CD4-positive, alpha-beta memory T cell (primary cell): ENCODE data around the gene SOBP. TPM values are rescaled to one million over a fixed set of nuclear protein-coding genes. Genes with fewer than 3 reads are reported as not detected.

Source experiments
- CTCF ChIA-PET: fragments of 350-600 bp; sonication (Branson Sonifier 250); formaldehyde crosslinking; loops from one replicate; lab custom pipeline; 2021; ENCODE audit warnings: inconsistent platforms; ENCODE audit not compliant: partially characterized antibody; lab: Charles Lee
- POLR2A ChIA-PET: fragments of 350-600 bp; sonication (Branson Sonifier 250); formaldehyde crosslinking; loops from one replicate; lab custom pipeline; 2021; ENCODE audit not compliant: partially characterized antibody; lab: Charles Lee
- DNase-seq, 5 donors: peaks; one replicate each; pipeline versions ENCODE4 v3.0.0 to v3.0.0-alpha.2; 2020 to 2022; ENCODE audit warnings: mixed read lengths in 1 of 5
- H3K27ac ChIP-seq: one replicate; pipeline ENCODE4 v1.7.0; 2013; ENCODE audit warnings: low read depth, low read length
- H3K27me3 ChIP-seq: 2 replicates; pipeline ENCODE4 v1.7.0; 2013; ENCODE audit warnings: mild to moderate bottlenecking, low read length, moderate library complexity; ENCODE audit not compliant: insufficient read depth
- H3K36me3 ChIP-seq: 2 replicates; pipeline ENCODE4 v1.7.0; 2013; ENCODE audit warnings: mild to moderate bottlenecking, low read length, moderate library complexity; ENCODE audit not compliant: insufficient read depth
- H3K4me1 ChIP-seq: 2 replicates; pipeline ENCODE4 v1.7.0; 2013; ENCODE audit warnings: mild to moderate bottlenecking, low read length, moderate library complexity; ENCODE audit not compliant: insufficient read depth
- H3K4me3 ChIP-seq, 2 donors: one replicate each; pipeline ENCODE4 v1.7.0; 2013; ENCODE audit warnings: low read length in 2 of 2, mild to moderate bottlenecking in 1 of 2
- H3K9me3 ChIP-seq, 2 donors: one replicate each; pipeline ENCODE4 v1.7.0; 2013; ENCODE audit warnings: low read length in 2 of 2, control low read depth in 1 of 2; ENCODE audit not compliant: control insufficient read depth in 1 of 2
- H3K27ac Mint-ChIP-seq, 7 donors: one replicate each; pipeline ENCODE4 v1.8.0; 2020 to 2021; ENCODE audit warnings: mixed read lengths in 7 of 7, mild to moderate bottlenecking in 6 of 7, inconsistent platforms in 3 of 7, moderate library complexity in 3 of 7
- H3K27me3 Mint-ChIP-seq, 2 donors: one replicate each; pipeline ENCODE4 v1.8.0; 2020 to 2021; ENCODE audit warnings: mixed read lengths in 2 of 2
- H3K36me3 Mint-ChIP-seq, 2 donors: one replicate each; pipeline ENCODE4 v1.8.0; 2020 to 2021; ENCODE audit warnings: mixed read lengths in 2 of 2, inconsistent platforms in 1 of 2, mild to moderate bottlenecking in 1 of 2
- H3K4me1 Mint-ChIP-seq, 4 donors: one replicate each; pipeline ENCODE4 v1.8.0; 2020 to 2021; ENCODE audit warnings: mixed read lengths in 4 of 4, mild to moderate bottlenecking in 1 of 4
- H3K4me3 Mint-ChIP-seq, 8 donors: one replicate each; pipeline ENCODE4 v1.8.0; 2020 to 2021; ENCODE audit warnings: mixed read lengths in 8 of 8, mild to moderate bottlenecking in 7 of 8, moderate library complexity in 6 of 8, inconsistent platforms in 3 of 8
- H3K9me3 Mint-ChIP-seq, 8 donors: one replicate each; pipeline ENCODE4 v1.8.0; 2020 to 2021; ENCODE audit warnings: mixed read lengths in 8 of 8, mild to moderate bottlenecking in 5 of 8, inconsistent platforms in 3 of 8, moderate library complexity in 1 of 8
- intact Hi-C: fragments of 100-400 bp; cut with micrococcal nuclease; formaldehyde crosslinking; loops from one replicate; pipeline ENCODE4 v1.15.1; 2023
- polyA plus RNA-seq, 2 donors: library from polyadenylated mRNA; unstranded; fragments of 300-500 nt; fragmentation: Illumina TruSeq; gene quantifications; one replicate each; pipeline ENCODE4 v1.2.3, GENCODE V29; 2021
- total RNA-seq, 2 experiments: library from RNA; stranded (reverse); gene quantifications; one replicate each; pipeline ENCODE4 v1.2.3, GENCODE V29; 2021

Gene SOBP
- total and polyA plus RNA-seq, 4 experiments from 2014 or later, result 0.10 TPM; not detected in 3

DNA sequence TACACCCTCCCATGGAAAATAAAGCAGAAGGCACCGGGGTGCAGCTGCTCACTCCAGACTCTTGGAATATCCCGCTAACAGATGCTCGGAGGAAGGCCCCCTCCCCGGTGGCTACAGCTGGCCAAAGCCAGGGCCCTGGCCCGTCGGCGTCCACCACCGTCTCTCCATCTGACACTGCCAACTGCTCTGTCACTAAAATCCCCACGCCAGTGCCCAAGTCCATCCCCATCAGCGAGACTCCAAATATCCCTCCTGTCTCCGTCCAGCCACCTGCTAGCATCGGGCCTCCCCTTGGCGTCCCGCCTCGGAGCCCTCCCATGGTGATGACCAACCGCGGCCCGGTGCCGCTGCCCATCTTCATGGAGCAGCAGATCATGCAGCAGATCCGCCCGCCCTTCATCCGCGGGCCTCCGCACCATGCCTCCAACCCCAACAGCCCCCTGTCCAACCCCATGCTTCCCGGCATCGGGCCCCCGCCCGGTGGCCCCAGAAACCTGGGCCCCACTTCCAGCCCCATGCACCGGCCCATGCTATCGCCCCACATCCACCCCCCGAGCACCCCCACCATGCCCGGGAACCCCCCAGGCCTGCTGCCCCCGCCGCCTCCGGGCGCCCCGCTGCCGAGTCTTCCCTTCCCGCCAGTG lies 143.9 kb downstream of the SOBP start:
- H3K27me3 Mint-ChIP-seq, result peaks cover 37 to 50% of the 10 kb centered on the region in 2 donors
- DNase-seq, result no peak
- intact Hi-C loops, result no loop called here
- H3K36me3 Mint-ChIP-seq, result no peaks in the 10 kb centered on the region
- H3K9me3 Mint-ChIP-seq, result no peaks in the 10 kb centered on the region
- H3K4me1 ChIP-seq, result peaks cover 3% of the 10 kb centered on the region
- H3K27me3 ChIP-seq, result peaks cover 8% of the 10 kb centered on the region
- H3K9me3 ChIP-seq, result no peaks in the 10 kb centered on the region
- H3K4me1 Mint-ChIP-seq, result peaks cover 0 to 17% (median 7%) of the 10 kb centered on the region in 4 donors
- no peaks in the 10 kb centered on the region for H3K36me3 ChIP-seq
- H3K27ac ChIP-seq, result no peak overlapping the region
- ChIA-PET POLR2A (no interaction called here), CTCF (no interaction called here)
- no peak overlapping the region for H3K4me3 ChIP-seq
- H3K27ac Mint-ChIP-seq, result no peak overlapping the region
- peak overlapping the region; percentile 36 to 77 (median 66) for H3K4me3 Mint-ChIP-seq

DNA sequence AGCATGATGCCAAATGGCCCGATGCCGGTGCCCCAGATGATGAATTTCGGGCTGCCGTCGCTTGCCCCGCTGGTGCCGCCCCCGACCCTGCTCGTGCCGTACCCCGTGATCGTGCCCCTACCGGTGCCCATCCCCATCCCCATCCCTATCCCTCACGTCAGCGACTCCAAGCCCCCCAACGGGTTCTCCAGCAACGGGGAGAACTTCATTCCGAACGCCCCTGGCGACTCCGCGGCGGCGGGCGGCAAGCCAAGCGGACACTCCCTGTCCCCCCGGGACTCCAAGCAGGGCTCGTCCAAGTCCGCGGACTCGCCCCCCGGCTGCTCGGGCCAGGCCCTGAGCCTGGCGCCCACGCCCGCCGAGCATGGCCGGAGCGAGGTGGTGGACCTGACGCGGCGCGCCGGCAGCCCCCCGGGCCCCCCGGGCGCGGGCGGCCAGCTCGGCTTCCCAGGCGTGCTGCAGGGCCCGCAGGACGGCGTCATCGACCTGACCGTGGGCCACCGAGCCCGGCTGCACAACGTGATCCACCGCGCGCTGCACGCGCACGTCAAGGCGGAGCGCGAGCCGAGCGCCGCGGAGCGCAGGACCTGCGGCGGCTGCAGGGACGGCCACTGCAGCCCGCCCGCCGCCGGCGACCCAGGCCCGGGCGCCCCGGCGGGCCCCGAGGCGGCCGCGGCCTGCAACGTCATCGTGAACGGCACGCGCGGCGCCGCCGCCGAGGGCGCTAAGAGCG lies 144.6 kb downstream of the SOBP start:
- Mint-ChIP-seq H3K4me3 (peak overlapping the region; percentile 44 to 77 (median 58)), H3K27ac (no peak overlapping the region), H3K36me3 (no peaks in the 10 kb centered on the region), H3K9me3 (no peaks in the 10 kb centered on the region), H3K4me1 (peaks cover 0 to 17% (median 7%) of the 10 kb centered on the region in 4 donors), H3K27me3 (peaks cover 37 to 48% of the 10 kb centered on the region in 2 donors)
- DNase-seq, result no peak
- ChIA-PET POLR2A (no interaction called here), CTCF (no interaction called here)
- peaks cover 3% of the 10 kb centered on the region for H3K4me1 ChIP-seq
- H3K36me3 ChIP-seq, result no peaks in the 10 kb centered on the region
- no peak overlapping the region for H3K4me3 ChIP-seq
- no peaks in the 10 kb centered on the region for H3K9me3 ChIP-seq
- H3K27me3 ChIP-seq, result peaks cover 8% of the 10 kb centered on the region
- no peak overlapping the region for H3K27ac ChIP-seq
- intact Hi-C loops, result no loop called here

DNA sequence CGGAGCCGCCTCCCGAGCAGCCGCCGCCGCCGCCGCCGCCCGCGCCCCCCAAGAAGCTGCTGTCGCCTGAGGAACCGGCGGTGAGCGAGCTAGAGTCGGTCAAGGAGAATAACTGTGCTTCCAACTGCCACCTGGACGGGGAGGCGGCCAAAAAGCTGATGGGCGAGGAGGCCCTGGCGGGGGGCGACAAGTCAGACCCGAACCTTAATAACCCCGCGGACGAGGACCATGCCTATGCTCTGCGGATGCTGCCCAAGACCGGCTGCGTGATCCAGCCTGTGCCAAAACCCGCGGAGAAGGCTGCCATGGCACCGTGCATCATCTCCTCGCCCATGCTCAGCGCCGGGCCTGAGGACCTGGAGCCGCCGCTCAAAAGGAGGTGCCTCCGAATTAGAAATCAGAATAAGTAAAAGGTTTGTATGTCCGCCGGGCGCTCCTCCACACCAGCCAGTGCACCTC lies 145.2 kb downstream of the SOBP start:
- no peak for DNase-seq
- no peak overlapping the region for H3K27ac Mint-ChIP-seq
- H3K27me3 Mint-ChIP-seq, result peaks cover 37 to 49% of the 10 kb centered on the region in 2 donors
- no peaks in the 10 kb centered on the region for H3K9me3 Mint-ChIP-seq
- Histone ChIP-seq H3K9me3 (no peaks in the 10 kb centered on the region), H3K4me3 (no peak overlapping the region), H3K4me1 (peaks cover 3% of the 10 kb centered on the region), H3K27ac (no peak overlapping the region), H3K36me3 (no peaks in the 10 kb centered on the region), H3K27me3 (peaks cover 8% of the 10 kb centered on the region)
- peak overlapping the region; percentile 8 to 71 (median 56) for H3K4me3 Mint-ChIP-seq
- intact Hi-C loops, result no loop called here
- ChIA-PET CTCF (no interaction called here), POLR2A (no interaction called here)
- no peaks in the 10 kb centered on the region for H3K36me3 Mint-ChIP-seq
- H3K4me1 Mint-ChIP-seq, result peaks cover 0 to 17% (median 7%) of the 10 kb centered on the region in 4 donors

DNA sequence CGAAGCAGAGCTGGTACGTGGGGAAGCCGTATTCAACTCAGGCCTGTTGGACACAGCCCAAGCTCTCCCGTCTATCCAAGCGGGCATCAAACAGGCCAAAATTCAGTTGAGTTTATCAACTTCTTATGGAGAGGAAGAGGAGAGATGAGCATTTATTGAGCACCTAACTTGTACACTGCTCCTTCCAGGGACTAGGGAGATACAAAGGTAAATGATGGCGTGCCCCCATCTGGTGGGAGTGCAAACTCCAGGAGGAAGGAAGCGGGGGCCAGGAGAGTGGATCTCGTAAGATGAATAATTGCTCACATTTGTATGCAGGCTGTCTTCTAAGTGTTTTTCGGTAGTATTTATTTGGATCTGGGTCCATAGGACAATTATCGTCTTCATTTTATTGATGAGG lies 146.6 kb downstream of the SOBP start:
- Histone ChIP-seq H3K36me3 (no peaks in the 10 kb centered on the region), H3K27me3 (peaks cover 8% of the 10 kb centered on the region), H3K9me3 (no peaks in the 10 kb centered on the region), H3K27ac (no peak overlapping the region), H3K4me3 (no peak overlapping the region), H3K4me1 (peaks cover 3% of the 10 kb centered on the region)
- H3K4me3 Mint-ChIP-seq, result peak overlapping the region in 1 of 8 donors; percentile 14
- ChIA-PET CTCF (no interaction called here), POLR2A (no interaction called here)
- H3K9me3 Mint-ChIP-seq, result no peaks in the 10 kb centered on the region
- H3K27me3 Mint-ChIP-seq, result peaks cover 34 to 55% of the 10 kb centered on the region in 2 donors
- H3K4me1 Mint-ChIP-seq, result peaks cover 0 to 17% (median 7%) of the 10 kb centered on the region in 4 donors
- intact Hi-C loops, result no loop called here
- H3K27ac Mint-ChIP-seq, result no peak overlapping the region
- DNase-seq, result no peak
- H3K36me3 Mint-ChIP-seq, result no peaks in the 10 kb centered on the region

DNA sequence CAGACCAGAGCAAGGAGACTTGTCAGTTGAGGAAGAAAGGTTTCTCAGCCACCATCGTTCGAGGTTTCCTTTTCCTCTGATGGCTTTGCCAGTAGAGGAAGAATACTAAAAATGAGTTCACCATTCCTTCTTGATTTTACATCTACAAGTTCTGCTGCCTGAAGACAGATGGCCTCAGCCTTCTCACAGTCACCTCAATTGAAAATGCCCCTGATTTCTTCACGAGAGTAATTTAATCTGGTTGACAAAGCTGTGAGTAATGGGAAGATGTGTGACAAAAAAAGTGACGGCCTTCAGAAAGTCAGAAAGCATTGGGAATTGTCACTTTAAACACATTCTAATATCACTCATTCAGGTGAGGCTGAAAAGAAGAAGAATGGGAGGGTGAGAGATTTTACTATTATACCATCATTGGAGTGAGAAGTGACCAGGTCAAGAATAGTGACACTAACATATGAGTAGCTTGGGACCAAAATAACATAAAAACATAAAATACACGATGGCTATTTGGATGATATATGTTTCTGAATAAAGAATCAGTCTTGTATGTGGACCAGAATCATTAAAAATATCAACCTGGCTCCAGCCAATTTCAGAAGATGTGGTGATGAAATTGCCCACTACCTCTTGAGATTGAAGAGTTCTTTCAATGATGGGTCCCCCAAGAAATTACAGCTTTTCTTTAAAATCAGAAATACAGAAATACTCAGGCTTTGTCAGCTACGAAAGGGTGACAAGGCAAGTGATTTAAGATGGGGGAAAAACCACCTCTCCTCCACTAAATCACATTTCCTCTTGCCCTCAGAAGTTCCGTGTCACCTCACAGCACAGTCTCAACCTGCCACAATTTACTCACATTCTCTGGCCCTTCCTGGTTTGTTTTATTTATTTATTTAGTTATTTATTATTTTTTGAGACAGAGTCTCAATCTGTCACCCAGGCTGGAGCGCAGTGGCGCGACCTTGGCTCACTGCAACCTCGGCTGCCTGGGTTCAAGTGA lies 147.7 kb downstream of the SOBP start:
- DNase-seq, result no peak
- intact Hi-C loops, result no loop called here
- H3K4me1 Mint-ChIP-seq, result peaks cover 0 to 17% (median 7%) of the 10 kb centered on the region in 4 donors
- peaks cover 3% of the 10 kb centered on the region for H3K4me1 ChIP-seq
- H3K27me3 ChIP-seq, result peaks cover 8% of the 10 kb centered on the region
- H3K27me3 Mint-ChIP-seq, result peaks cover 26 to 47% of the 10 kb centered on the region in 2 donors
- H3K36me3 ChIP-seq, result no peaks in the 10 kb centered on the region
- H3K36me3 Mint-ChIP-seq, result no peaks in the 10 kb centered on the region
- H3K4me3 Mint-ChIP-seq, result no peak overlapping the region
- CTCF ChIA-PET, result no interaction called here
- H3K4me3 ChIP-seq, result no peak overlapping the region
- no peak overlapping the region for H3K27ac ChIP-seq
- no peaks in the 10 kb centered on the region for H3K9me3 Mint-ChIP-seq
- H3K27ac Mint-ChIP-seq, result no peak overlapping the region
- H3K9me3 ChIP-seq, result no peaks in the 10 kb centered on the region
- POLR2A ChIA-PET, result no interaction called here

DNA sequence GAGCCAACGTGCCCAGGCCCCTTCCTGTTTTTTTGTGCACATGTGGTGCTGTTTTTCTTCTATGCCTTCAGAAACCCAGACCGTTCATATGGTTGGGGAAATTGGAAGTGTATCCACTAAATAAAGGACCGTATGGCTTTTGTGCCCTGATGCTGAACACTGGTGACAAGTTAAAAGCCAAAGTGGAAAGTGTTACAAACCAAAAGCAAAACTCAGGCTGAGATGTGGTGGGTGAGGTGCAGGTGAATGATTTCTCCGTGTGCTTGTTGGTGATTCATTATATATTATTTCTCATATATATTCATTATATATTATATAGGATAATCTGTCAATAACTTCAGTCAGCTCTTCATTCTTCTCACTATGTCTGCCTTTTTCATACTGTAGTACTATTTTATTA lies 148.6 kb downstream of the SOBP start:
- Histone ChIP-seq H3K36me3 (no peaks in the 10 kb centered on the region), H3K4me1 (peaks cover 3% of the 10 kb centered on the region), H3K27ac (no peak overlapping the region), H3K9me3 (no peaks in the 10 kb centered on the region), H3K4me3 (no peak overlapping the region), H3K27me3 (peaks cover 4% of the 10 kb centered on the region)
- ChIA-PET POLR2A (no interaction called here), CTCF (no interaction called here)
- H3K4me1 Mint-ChIP-seq, result peaks cover 0 to 12% (median 4%) of the 10 kb centered on the region in 4 donors
- no peaks in the 10 kb centered on the region for H3K36me3 Mint-ChIP-seq
- no peak overlapping the region for H3K27ac Mint-ChIP-seq
- H3K4me3 Mint-ChIP-seq, result no peak overlapping the region
- no peak for DNase-seq
- no peaks in the 10 kb centered on the region for H3K9me3 Mint-ChIP-seq
- intact Hi-C loops, result no loop called here
- H3K27me3 Mint-ChIP-seq, result peaks cover 17 to 40% of the 10 kb centered on the region in 2 donors

DNA sequence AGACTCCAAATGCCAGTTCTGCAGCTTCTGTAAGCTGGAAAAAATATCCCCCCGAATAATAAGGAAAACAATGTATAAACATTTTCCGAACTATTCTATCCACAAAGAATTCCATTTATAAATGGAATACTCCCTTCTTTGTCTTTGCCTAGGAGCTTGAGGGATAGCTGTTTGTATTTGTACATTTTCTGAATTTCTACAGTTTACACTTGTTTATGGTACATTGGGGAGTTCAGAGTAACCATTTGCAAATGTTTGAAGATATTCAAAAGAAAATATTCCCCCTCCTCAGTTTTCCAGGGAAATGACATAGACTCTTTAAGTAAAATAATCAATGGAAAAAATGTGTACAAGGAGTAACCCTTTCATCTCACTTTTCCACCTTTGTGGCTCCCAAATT lies 149.6 kb downstream of the SOBP start:
- H3K9me3 Mint-ChIP-seq, result no peaks in the 10 kb centered on the region
- H3K4me3 ChIP-seq, result no peak overlapping the region
- no peaks in the 10 kb centered on the region for H3K36me3 ChIP-seq
- H3K4me1 ChIP-seq, result no peaks in the 10 kb centered on the region
- H3K9me3 ChIP-seq, result no peaks in the 10 kb centered on the region
- no peak for DNase-seq
- H3K27me3 ChIP-seq, result no peaks in the 10 kb centered on the region
- no peaks in the 10 kb centered on the region for H3K36me3 Mint-ChIP-seq
- H3K27ac ChIP-seq, result no peak overlapping the region
- ChIA-PET CTCF (no interaction called here), POLR2A (no interaction called here)
- intact Hi-C loops, result no loop called here
- H3K4me3 Mint-ChIP-seq, result no peak overlapping the region
- peaks cover 0 to 3% (median 0%) of the 10 kb centered on the region in 4 donors for H3K4me1 Mint-ChIP-seq
- H3K27me3 Mint-ChIP-seq, result peaks cover 11 to 34% of the 10 kb centered on the region in 2 donors
- no peak overlapping the region for H3K27ac Mint-ChIP-seq
